Limb (tissue), 2 donors: ENCODE data around the gene USP26.
"Not testable (repeated sequence)": the region's sequence is repeated elsewhere in the genome, so short reads cannot be mapped to it uniquely, and the experiment has no call there.

Source experiments
- DNase-seq, 2 donors: peaks; one replicate each; pipeline ENCODE4 v3.0.0-alpha.2; 2016; ENCODE audit errors: extremely low spot score in 2 of 2

The USP26 gene

GRCh38 chrX:133042260-133042659, 54.6 kb downstream of the USP26 start:
- no peak for DNase-seq

GRCh38 chrX:133033010-133033409, 63.9 kb downstream of the USP26 start:
- no peak for DNase-seq

GRCh38 chrX:133018229-133018628, 78.7 kb downstream of the USP26 start:
- DNase-seq = no peak

- no peak for DNase-seq
Observed at GRCh38 chrX:133007458-133007857, 89.5 kb downstream of the USP26 start.

GRCh38 chrX:133005616-133006015, 91.3 kb downstream of the USP26 start:
- DNase-seq = no peak

- peak in 1 of 2 donors; percentile 7 for DNase-seq
Observed at GRCh38 chrX:133005042-133005441, 91.9 kb downstream of the USP26 start.

- no peak for DNase-seq
Observed at GRCh38 chrX:132999209-132999608, 97.7 kb downstream of the USP26 start.

- no peak for DNase-seq
Observed at GRCh38 chrX:132990835-132991234, 106.1 kb downstream of the USP26 start.

- DNase-seq = no peak
Observed at GRCh38 chrX:132986556-132986955, 110.4 kb downstream of the USP26 start.

- DNase-seq = no peak
Observed at GRCh38 chrX:132984058-132984650, 112.8 kb downstream of the USP26 start.

GRCh38 chrX:132983496-132983895, 113.4 kb downstream of the USP26 start:
- no peak for DNase-seq

GRCh38 chrX:132980035-132980434, 116.9 kb downstream of the USP26 start:
- not testable (repeated sequence) for DNase-seq
